GM18511 (cell line): ENCODE data around the gene TRIM10.
"Not testable (repeated sequence)": the region's sequence is repeated elsewhere in the genome, so short reads cannot be mapped to it uniquely, and the experiment has no call there.

Experiments
- ATAC-seq: cut with Tn5 transposase; IDR thresholded peaks from one replicate; pipeline ENCODE4 v1.9.1; 2021; ENCODE audit warnings: mild to moderate bottlenecking, moderate library complexity; ENCODE audit not compliant: unreplicated experiment

TRIM10 gene

GRCh38 chr6:30154709-30155519, 6.1 kb downstream of the TRIM10 start:
- no peak for ATAC-seq

DNA sequence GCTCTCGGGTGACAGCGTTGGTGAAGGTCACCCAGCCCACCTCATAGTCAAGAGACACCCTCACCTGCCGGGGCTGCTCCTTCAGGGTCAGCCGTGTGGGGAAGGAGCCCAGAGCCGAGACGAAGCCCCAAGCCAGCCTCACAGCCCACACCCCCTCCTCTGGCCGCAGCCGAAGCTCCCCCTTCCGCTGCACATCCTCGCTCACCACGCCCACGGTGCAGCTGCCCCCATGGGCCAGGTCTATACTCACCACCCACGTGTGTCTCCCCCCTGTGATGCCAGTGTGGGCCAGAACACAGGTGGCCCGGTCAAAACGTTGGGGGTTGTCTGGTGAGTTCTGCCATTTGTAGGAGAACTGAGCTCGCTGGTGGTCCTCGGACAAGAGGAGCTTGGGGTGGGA, 7.0 kb downstream of the TRIM10 start:
- ATAC-seq: no peak

- no peak for ATAC-seq
These were observed 8.0 kb downstream of the TRIM10 start for GRCh38 chr6:30152910-30153610.

GRCh38 chr6:30152016-30152673, 8.9 kb downstream of the TRIM10 start:
- ATAC-seq: no peak

GRCh38 chr6:30151580-30151979, 9.4 kb downstream of the TRIM10 start:
- ATAC-seq: no peak

GRCh38 chr6:30150671-30151395, 10.2 kb downstream of the TRIM10 start:
- no peak for ATAC-seq

GRCh38 chr6:30149858-30150550, 11.0 kb downstream of the TRIM10 start:
- ATAC-seq: no peak

DNA sequence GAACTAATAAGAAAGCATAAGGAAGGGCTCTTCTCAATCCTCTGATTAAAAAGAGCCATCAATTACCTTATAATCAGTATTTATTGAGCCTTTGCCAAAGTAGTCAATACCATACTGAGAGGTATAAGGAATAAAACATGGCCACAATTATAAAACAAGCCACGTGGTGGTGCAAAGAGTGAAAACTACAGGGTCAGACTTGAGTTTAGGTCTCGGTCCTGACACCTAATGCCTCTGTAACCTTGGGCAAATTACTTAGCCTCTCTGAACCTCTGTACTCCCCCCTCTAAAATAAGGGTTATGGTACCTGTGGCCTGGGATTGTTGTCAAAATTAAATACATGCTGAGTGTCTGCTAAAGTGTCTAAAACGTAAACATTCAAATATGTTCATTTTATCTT, 11.8 kb downstream of the TRIM10 start:
- ATAC-seq: no peak

GRCh38 chr6:30147096-30147495, 13.9 kb downstream of the TRIM10 start:
- no peak for ATAC-seq

- no peak for ATAC-seq
These were observed 15.2 kb downstream of the TRIM10 start for GRCh38 chr6:30145818-30146217.

DNA sequence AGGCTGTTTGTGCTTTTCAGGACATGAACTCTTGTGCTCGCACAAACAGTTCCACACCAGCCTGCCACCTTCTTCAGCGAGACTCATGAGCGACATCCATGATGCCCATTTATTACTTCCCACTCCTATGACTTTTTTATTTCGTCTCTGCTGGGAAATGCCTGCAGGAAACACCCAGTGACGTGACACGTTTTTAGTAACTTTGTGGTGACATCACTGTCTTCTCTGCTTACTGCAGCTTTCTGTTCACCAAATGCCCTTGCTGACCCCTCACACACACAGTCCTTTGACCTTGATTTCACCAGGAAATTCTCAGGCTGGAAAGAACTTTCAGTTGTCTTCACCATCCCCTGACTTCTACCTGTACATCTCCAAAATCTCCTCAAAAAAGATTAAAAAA, 16.2 kb downstream of the TRIM10 start:
- no peak for ATAC-seq

- no peak for ATAC-seq
These were observed 17.2 kb downstream of the TRIM10 start for GRCh38 chr6:30143780-30144179.

GRCh38 chr6:30142665-30143064, 18.3 kb downstream of the TRIM10 start:
- no peak for ATAC-seq

GRCh38 chr6:30140240-30140639, 20.8 kb downstream of the TRIM10 start:
- not testable (repeated sequence) for ATAC-seq

- ATAC-seq: no peak
These were observed 24.3 kb downstream of the TRIM10 start for GRCh38 chr6:30136570-30137286.

- no peak for ATAC-seq
These were observed 25.3 kb downstream of the TRIM10 start, which contains the start of gene TRIM40 for GRCh38 chr6:30135757-30136156. Gene TRIM40 (plus strand): TSS chr6:30136140. CDS start chr6:30137037, 897 bp downstream.

- no peak for ATAC-seq
These were observed 25.9 kb downstream of the TRIM10 start for GRCh38 chr6:30135147-30135546.

DNA sequence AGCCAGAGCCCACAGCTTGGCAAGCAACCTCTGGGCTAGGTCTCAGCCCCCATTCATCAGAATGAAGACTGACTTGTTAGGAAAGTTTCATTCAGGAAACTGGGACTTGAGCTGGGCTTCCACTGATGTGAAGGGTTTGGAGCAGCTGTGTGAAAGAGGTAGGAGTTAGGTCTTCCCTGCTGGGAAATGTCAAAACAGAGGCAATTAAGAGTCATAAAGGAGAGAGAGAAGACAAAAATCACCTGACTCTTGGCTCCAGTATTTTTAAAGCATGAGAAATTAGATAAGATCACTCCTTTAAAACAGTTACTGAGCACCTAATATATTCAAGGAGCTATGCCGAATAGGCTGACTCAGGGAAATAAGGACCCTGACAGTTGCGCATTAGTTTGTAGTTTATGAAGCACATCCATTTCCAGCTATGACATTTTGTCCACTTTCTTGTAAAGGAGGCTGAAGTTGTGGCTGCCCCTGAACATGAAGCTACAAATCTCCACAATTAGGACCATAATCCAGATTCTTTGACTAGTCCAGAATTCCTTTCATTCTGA, 29.0 kb downstream of the TRIM10 start:
- ATAC-seq: no peak
